Activated naive CD4-positive, alpha-beta T cell treated with anti-CD3 and anti-CD28 coated beads, Interleukin-2, amount 50 U/mL, for 24 hours (primary cell): ENCODE measurements around the gene WDR76.
"Not testable (repeated sequence)": the region's sequence is repeated elsewhere in the genome, so short reads cannot be mapped to it uniquely, and the experiment has no call there.

Experiments used
- H3K27ac Mint-ChIP-seq: one replicate; pipeline ENCODE4 v1.8.0; 2021; ENCODE audit warnings: mild to moderate bottlenecking, mixed read lengths
- H3K27me3 Mint-ChIP-seq: one replicate; pipeline ENCODE4 v1.8.0; 2021; ENCODE audit warnings: mixed read lengths
- H3K36me3 Mint-ChIP-seq: one replicate; pipeline ENCODE4 v1.8.0; 2021; ENCODE audit warnings: mixed read lengths
- H3K4me1 Mint-ChIP-seq: one replicate; pipeline ENCODE4 v1.8.0; 2021; ENCODE audit warnings: mixed read lengths
- H3K4me3 Mint-ChIP-seq: one replicate; pipeline ENCODE4 v1.8.0; 2021; ENCODE audit warnings: mild to moderate bottlenecking, mixed read lengths
- H3K9me3 Mint-ChIP-seq: one replicate; pipeline ENCODE4 v1.8.0; 2021; ENCODE audit warnings: mixed read lengths

WDR76 gene

GRCh38 chr15:43845421-43845820 lies 18.6 kb downstream of the WDR76 start:
- Mint-ChIP-seq H3K36me3 (peaks cover 10% of the 10 kb centered on the region), H3K9me3 (no peaks in the 10 kb centered on the region), H3K27me3 (no peaks in the 10 kb centered on the region), H3K4me3 (no peak overlapping the region), H3K4me1 (no peaks in the 10 kb centered on the region), H3K27ac (no peak overlapping the region)

- Mint-ChIP-seq H3K4me1 (no peaks in the 10 kb centered on the region), H3K27me3 (no peaks in the 10 kb centered on the region), H3K4me3 (no peak overlapping the region), H3K36me3 (peaks cover 12% of the 10 kb centered on the region), H3K9me3 (no peaks in the 10 kb centered on the region), H3K27ac (no peak overlapping the region)
These were observed 24.4 kb downstream of the WDR76 start for GRCh38 chr15:43851251-43851650.

- H3K4me3 Mint-ChIP-seq: no peak overlapping the region
- H3K27ac Mint-ChIP-seq: no peak overlapping the region
- H3K36me3 Mint-ChIP-seq: peaks cover 12% of the 10 kb centered on the region
- H3K4me1 Mint-ChIP-seq: no peaks in the 10 kb centered on the region
- no peaks in the 10 kb centered on the region for H3K9me3 Mint-ChIP-seq
- H3K27me3 Mint-ChIP-seq: no peaks in the 10 kb centered on the region
These were observed 25.8 kb downstream of the WDR76 start for GRCh38 chr15:43852607-43853006.

GRCh38 chr15:43854801-43855200 lies 28.0 kb downstream of the WDR76 start:
- H3K27ac Mint-ChIP-seq: no peak overlapping the region
- no peaks in the 10 kb centered on the region for H3K27me3 Mint-ChIP-seq
- no peaks in the 10 kb centered on the region for H3K9me3 Mint-ChIP-seq
- peaks cover 11% of the 10 kb centered on the region for H3K36me3 Mint-ChIP-seq
- no peak overlapping the region for H3K4me3 Mint-ChIP-seq
- H3K4me1 Mint-ChIP-seq: no peaks in the 10 kb centered on the region

GRCh38 chr15:43859546-43859945 lies 32.7 kb downstream of the WDR76 start:
- Mint-ChIP-seq H3K4me1 (no peaks in the 10 kb centered on the region), H3K27ac (no peak overlapping the region)

GRCh38 chr15:43866636-43867035 lies 39.8 kb downstream of the WDR76 start:
- H3K4me1 Mint-ChIP-seq, H3K4me3 Mint-ChIP-seq, H3K27me3 Mint-ChIP-seq, H3K27ac Mint-ChIP-seq, H3K9me3 Mint-ChIP-seq: not testable (repeated sequence)
- H3K36me3 Mint-ChIP-seq: peaks cover 11% of the 10 kb centered on the region

More at GRCh38 chr15:43859546-43859945, 32.7 kb downstream of the WDR76 start:
- peaks cover 2% of the 10 kb centered on the region for H3K36me3 Mint-ChIP-seq
- no peak overlapping the region for H3K4me3 Mint-ChIP-seq
- H3K27me3 Mint-ChIP-seq: no peaks in the 10 kb centered on the region
- no peaks in the 10 kb centered on the region for H3K9me3 Mint-ChIP-seq

- no peaks in the 10 kb centered on the region for H3K4me1 Mint-ChIP-seq
These were observed 40.3 kb downstream of the WDR76 start for GRCh38 chr15:43867096-43867495.

GRCh38 chr15:43868406-43868805 lies 41.6 kb downstream of the WDR76 start:
- H3K36me3 Mint-ChIP-seq: peaks cover 11% of the 10 kb centered on the region
- H3K4me1 Mint-ChIP-seq: no peaks in the 10 kb centered on the region
- no peak overlapping the region for H3K4me3 Mint-ChIP-seq
- no peak overlapping the region for H3K27ac Mint-ChIP-seq
- H3K27me3 Mint-ChIP-seq: no peaks in the 10 kb centered on the region
- no peaks in the 10 kb centered on the region for H3K9me3 Mint-ChIP-seq

More at GRCh38 chr15:43867096-43867495, 40.3 kb downstream of the WDR76 start:
- Mint-ChIP-seq H3K27ac (peak overlapping the region; percentile 25), H3K27me3 (no peaks in the 10 kb centered on the region), H3K36me3 (peaks cover 11% of the 10 kb centered on the region), H3K9me3 (no peaks in the 10 kb centered on the region), H3K4me3 (no peak overlapping the region)

- Mint-ChIP-seq H3K9me3 (no peaks in the 10 kb centered on the region), H3K27ac (no peak overlapping the region), H3K4me1 (no peaks in the 10 kb centered on the region), H3K36me3 (peaks cover 8% of the 10 kb centered on the region), H3K4me3 (no peak overlapping the region), H3K27me3 (no peaks in the 10 kb centered on the region)
These were observed 45.0 kb downstream of the WDR76 start for GRCh38 chr15:43871835-43872234.

DNA sequence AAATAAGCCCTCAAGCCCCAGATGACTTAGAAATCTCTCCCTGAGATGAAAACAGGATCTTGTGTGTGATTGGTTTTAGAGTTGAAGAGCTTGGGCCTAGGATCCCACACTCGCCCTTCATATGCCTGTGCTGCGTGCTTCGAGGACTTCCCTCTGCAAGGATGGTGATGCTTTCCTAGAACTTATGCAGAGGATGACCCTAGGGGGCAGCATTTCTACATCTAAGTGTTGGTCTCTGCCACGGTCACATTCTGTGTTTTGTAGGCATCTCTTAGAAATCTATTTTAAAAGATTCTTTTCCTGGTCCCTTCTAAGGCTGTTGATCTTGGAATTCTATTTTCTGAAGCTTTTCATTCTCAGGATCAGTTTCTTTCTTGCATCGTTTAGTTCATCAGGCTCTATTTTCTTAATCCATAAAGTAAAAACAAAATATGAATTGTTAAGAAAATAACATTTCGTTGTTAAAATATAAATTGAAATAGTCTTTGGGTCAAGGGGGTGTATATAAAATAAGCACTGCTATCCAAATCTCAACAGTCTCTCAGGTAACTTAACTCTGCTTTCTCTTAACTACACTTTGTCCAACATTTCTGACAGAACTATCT lies 45.7 kb downstream of the WDR76 start:
- Mint-ChIP-seq H3K4me3 (no peak overlapping the region), H3K27me3 (no peaks in the 10 kb centered on the region), H3K9me3 (no peaks in the 10 kb centered on the region), H3K4me1 (no peaks in the 10 kb centered on the region), H3K27ac (no peak overlapping the region), H3K36me3 (peaks cover 7% of the 10 kb centered on the region)

GRCh38 chr15:43873651-43874050 lies 46.8 kb downstream of the WDR76 start:
- H3K27me3 Mint-ChIP-seq: no peaks in the 10 kb centered on the region
- H3K36me3 Mint-ChIP-seq: peaks cover 6% of the 10 kb centered on the region
- no peaks in the 10 kb centered on the region for H3K9me3 Mint-ChIP-seq
- no peak overlapping the region for H3K27ac Mint-ChIP-seq
- no peaks in the 10 kb centered on the region for H3K4me1 Mint-ChIP-seq
- H3K4me3 Mint-ChIP-seq: no peak overlapping the region

GRCh38 chr15:43876872-43877271 lies 50.1 kb downstream of the WDR76 start:
- Mint-ChIP-seq H3K27me3 (no peaks in the 10 kb centered on the region), H3K4me1 (no peaks in the 10 kb centered on the region), H3K36me3 (no peaks in the 10 kb centered on the region), H3K27ac (no peak overlapping the region), H3K9me3 (no peaks in the 10 kb centered on the region), H3K4me3 (no peak overlapping the region)

DNA sequence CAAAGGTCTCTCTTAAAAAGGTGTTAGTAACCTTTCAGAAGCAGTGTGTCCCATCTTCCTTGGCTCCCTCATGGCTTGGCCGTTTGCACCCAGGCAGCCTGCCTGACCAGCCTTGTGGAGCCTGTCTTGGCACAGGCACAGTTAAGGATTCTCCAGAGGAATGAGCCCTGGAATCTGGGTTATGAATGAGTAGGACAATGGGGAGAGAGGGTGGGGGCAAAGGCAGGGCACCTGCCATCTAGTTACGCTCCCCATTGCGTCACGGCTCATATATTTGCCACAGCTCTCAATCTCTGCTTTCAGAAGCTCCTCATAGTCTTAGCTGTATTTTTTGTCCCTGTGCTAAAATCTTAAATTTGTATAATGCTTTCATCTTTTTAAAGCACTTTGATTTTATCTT lies 50.6 kb downstream of the WDR76 start:
- no peak overlapping the region for H3K27ac Mint-ChIP-seq
- H3K27me3 Mint-ChIP-seq: no peaks in the 10 kb centered on the region
- no peaks in the 10 kb centered on the region for H3K36me3 Mint-ChIP-seq
- H3K4me1 Mint-ChIP-seq: no peaks in the 10 kb centered on the region
- H3K9me3 Mint-ChIP-seq: no peaks in the 10 kb centered on the region
- H3K4me3 Mint-ChIP-seq: no peak overlapping the region

- Mint-ChIP-seq H3K27ac (no peak overlapping the region), H3K27me3 (no peaks in the 10 kb centered on the region), H3K4me1 (no peaks in the 10 kb centered on the region), H3K36me3 (no peaks in the 10 kb centered on the region), H3K9me3 (no peaks in the 10 kb centered on the region), H3K4me3 (no peak overlapping the region)
These were observed 51.6 kb downstream of the WDR76 start for GRCh38 chr15:43878446-43878845.

DNA sequence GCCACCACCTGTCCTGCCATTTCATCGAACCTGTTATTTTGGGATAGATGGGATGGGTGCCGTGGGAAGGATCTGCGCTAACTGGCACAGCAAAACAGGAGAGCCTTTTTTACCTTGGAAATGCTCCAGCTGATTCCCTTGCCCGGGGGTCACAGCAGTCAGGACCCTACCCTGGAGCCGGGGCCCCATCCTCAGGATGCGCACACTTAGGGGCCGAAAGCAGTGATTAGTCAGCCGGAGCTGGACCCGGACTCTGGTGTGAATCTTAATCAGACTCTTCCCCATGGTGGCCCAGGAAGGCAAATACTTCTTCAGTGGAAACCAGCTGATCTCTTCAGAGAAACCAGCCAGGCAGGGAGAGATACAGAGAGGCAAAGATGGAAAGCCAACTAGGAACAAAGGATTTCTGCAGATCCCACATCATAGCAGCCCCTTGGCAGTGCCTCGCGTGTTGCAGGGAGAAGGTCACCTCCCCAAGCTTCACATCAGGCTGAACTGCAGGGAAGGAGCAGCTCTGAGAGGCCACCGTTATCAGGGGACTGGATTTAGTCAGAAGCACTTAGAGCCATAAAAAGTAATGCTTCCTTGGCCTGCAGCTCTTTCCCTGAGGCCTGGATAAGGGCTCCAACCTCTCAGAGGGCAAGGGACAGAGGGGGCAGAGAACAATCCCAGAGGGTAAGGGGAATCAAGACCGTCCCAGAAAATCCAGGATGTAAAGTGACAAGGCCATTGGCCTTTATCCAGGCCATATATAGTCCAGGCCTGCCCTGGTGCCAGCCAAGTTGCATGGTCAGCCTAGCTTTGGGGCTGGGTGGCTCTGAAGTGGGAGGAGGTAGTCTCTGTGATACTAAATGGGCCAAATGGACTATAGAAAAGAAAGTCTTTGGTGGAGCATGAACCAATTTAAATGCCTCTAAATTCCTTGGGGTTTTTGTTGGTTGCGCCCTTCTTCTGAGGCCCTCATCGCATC lies 52.9 kb downstream of the WDR76 start:
- Mint-ChIP-seq H3K27ac (no peak overlapping the region), H3K4me1 (no peaks in the 10 kb centered on the region), H3K4me3 (no peak overlapping the region), H3K36me3 (peaks cover 2% of the 10 kb centered on the region), H3K27me3 (no peaks in the 10 kb centered on the region), H3K9me3 (no peaks in the 10 kb centered on the region)

- Mint-ChIP-seq H3K36me3 (peaks cover 3% of the 10 kb centered on the region), H3K4me1 (no peaks in the 10 kb centered on the region), H3K4me3 (no peak overlapping the region), H3K27me3 (no peaks in the 10 kb centered on the region), H3K27ac (no peak overlapping the region), H3K9me3 (no peaks in the 10 kb centered on the region)
These were observed 53.8 kb downstream of the WDR76 start for GRCh38 chr15:43880406-43881194.
